Natural killer cell (primary cell): ENCODE measurements around the gene PRSS21. TPM values are rescaled to one million over a fixed set of nuclear protein-coding genes. Genes with fewer than 3 reads are reported as not detected.

Experiments
- ATAC-seq, 3 donors: fragments of 150-1000 bp in 2 of 3; fragments of 200-7000 bp in 1 of 3; cut with Tn5 transposase; 1 replicate in 1 of 3; 2 replicates in 2 of 3; pipeline ENCODE4 v1.10.0; 2021; ENCODE audit warnings: mild to moderate bottlenecking in 2 of 3, moderate library complexity in 2 of 3
- DNase-seq, 2 donors: peaks; one replicate each; pipeline versions ENCODE4 v3.0.0 to v3.0.0-alpha.2; 2013 to 2021; ENCODE audit warnings: mixed read lengths in 1 of 2
- H3K27ac ChIP-seq: one replicate; pipeline ENCODE4 v1.5.1; 2013; ENCODE audit warnings: mild to moderate bottlenecking, low read length
- H3K27me3 ChIP-seq: one replicate; pipeline ENCODE4 v1.6.1; 2013; ENCODE audit warnings: low read length; ENCODE audit not compliant: control insufficient read depth, insufficient read depth
- H3K36me3 ChIP-seq: one replicate; pipeline ENCODE4 v1.6.1; 2013; ENCODE audit warnings: low read length; ENCODE audit not compliant: control insufficient read depth, insufficient read depth
- H3K4me1 ChIP-seq: one replicate; pipeline ENCODE4 v1.6.1; 2013; ENCODE audit warnings: low read length; ENCODE audit not compliant: control insufficient read depth, insufficient read depth
- H3K4me3 ChIP-seq: one replicate; pipeline ENCODE4 v1.5.1; 2013; ENCODE audit warnings: low read length
- H3K9me3 ChIP-seq: one replicate; pipeline ENCODE4 v1.6.1; 2013; ENCODE audit warnings: low read length; ENCODE audit not compliant: control insufficient read depth, insufficient read depth
- H3K27ac Mint-ChIP-seq, 2 donors: one replicate each; pipeline ENCODE4 v1.8.0; 2022; ENCODE audit warnings: mild to moderate bottlenecking in 2 of 2, mixed read lengths in 2 of 2, moderate library complexity in 1 of 2
- H3K27me3 Mint-ChIP-seq, 2 donors: one replicate each; pipeline ENCODE4 v1.8.0; 2022; ENCODE audit warnings: low read depth in 2 of 2, mixed read lengths in 2 of 2
- H3K36me3 Mint-ChIP-seq: one replicate; pipeline ENCODE4 v1.8.0; 2022; ENCODE audit warnings: mixed read lengths
- H3K4me1 Mint-ChIP-seq, 2 donors: one replicate each; pipeline ENCODE4 v1.8.0; 2022; ENCODE audit warnings: mixed read lengths in 2 of 2
- H3K4me3 Mint-ChIP-seq: one replicate; pipeline ENCODE4 v1.8.0; 2022; ENCODE audit warnings: mild to moderate bottlenecking, moderate library complexity, mixed read lengths
- H3K9me3 Mint-ChIP-seq, 2 donors: one replicate each; pipeline ENCODE4 v1.8.0; 2022; ENCODE audit warnings: mixed read lengths in 2 of 2
- CTCF ChIP-seq: fragments of 200-600 bp; IDR thresholded peaks from one replicate; pipeline ENCODE4 v1.8.0; 2022; ENCODE audit warnings: antibody characterized with exemption
- WGBS: methylation state at CpG from one replicate; pipeline ENCODE4 v1.1.7; 2013; ENCODE audit warnings: missing lambda C conversion rate; ENCODE audit not compliant: insufficient coverage; 5-methylcytosine and 5-hydroxymethylcytosine counted together
- intact Hi-C: fragments of 100-400 bp; cut with micrococcal nuclease; formaldehyde crosslinking; loops from one replicate; pipeline ENCODE4 v1.14.2; 2022
- total RNA-seq, 4 donors: library from RNA; stranded (reverse); fragments of 120-200 nt in 1 of 4; gene quantifications; one replicate each; pipeline versions ENCODE4 v1.2.3 to v1.2.4, GENCODE V29; 2013 to 2022

Gene PRSS21
- total RNA-seq, 3 donors from 2014 or later (not counting 1 experiment from before 2014, with no cell fraction given) = 0.64 to 6.6 TPM; not detected in 1

GRCh38 chr16:2867661-2867986 lies 50.6 kb downstream of the PRSS21 start:
- Histone ChIP-seq H3K27me3 (no peaks in the 10 kb centered on the region), H3K4me1 (peaks cover 14% of the 10 kb centered on the region), H3K4me3 (peak overlapping the region; percentile 57), H3K9me3 (no peaks in the 10 kb centered on the region), H3K36me3 (no peaks in the 10 kb centered on the region), H3K27ac (peak overlapping the region; percentile 83)
- DNase-seq = no peak
- Mint-ChIP-seq H3K36me3 (no peaks in the 10 kb centered on the region), H3K4me3 (peak overlapping the region; percentile 87), H3K4me1 (peaks cover 9 to 12% of the 10 kb centered on the region in 2 donors), H3K9me3 (no peaks in the 10 kb centered on the region), H3K27me3 (peaks cover 0 to 2% of the 10 kb centered on the region in 2 donors), H3K27ac (peak overlapping the region; percentile 94 to 98)
- no peak for TF ChIP-seq CTCF
- WGBS = 55% methylated on average over 7 of the region's 8 CpGs
- intact Hi-C loops = loop anchor here (5.0 kb wide), 1 partner anchor 45 kb away; the partner anchor contains the start of gene FLYWCH1
- no peak for ATAC-seq

GRCh38 chr16:2867987-2868789 lies 51.2 kb downstream of the PRSS21 start:
- peak overlapping the region; percentile 87 for H3K4me3 Mint-ChIP-seq

More at GRCh38 chr16:2867987-2868789, 51.2 kb downstream of the PRSS21 start:
- H3K9me3 ChIP-seq = no peaks in the 10 kb centered on the region
- no peaks in the 10 kb centered on the region for H3K9me3 Mint-ChIP-seq
- peak; percentile 96 for TF ChIP-seq CTCF
- 0% methylated on average over 45 of the region's 45 CpGs for WGBS
- DNase-seq (peak; percentile 97 to 99), ATAC-seq (peak; percentile 96 to 99 (median 97))
- peak overlapping the region; percentile 94 to 98 for H3K27ac Mint-ChIP-seq
- peaks cover 0 to 2% of the 10 kb centered on the region in 2 donors for H3K27me3 Mint-ChIP-seq
- peaks cover 14% of the 10 kb centered on the region for H3K4me1 ChIP-seq
- peak overlapping the region; percentile 57 for H3K4me3 ChIP-seq
- intact Hi-C loops = loop anchor here (1.0 to 5.0 kb wide), 4 partner anchors 26 to 89 kb away; partner anchors contain the start of gene FLYWCH1
- no peaks in the 10 kb centered on the region for H3K36me3 ChIP-seq
- H3K27me3 ChIP-seq = no peaks in the 10 kb centered on the region
- peaks cover 9 to 12% of the 10 kb centered on the region in 2 donors for H3K4me1 Mint-ChIP-seq
- peak overlapping the region; percentile 83 for H3K27ac ChIP-seq
- no peaks in the 10 kb centered on the region for H3K36me3 Mint-ChIP-seq

Other genes starting within 250 kb of the PRSS21 start
- gene KCTD5, start 134.7 kb upstream of the PRSS21 start, total RNA-seq = 10 to 100 TPM; 34.2 to 37.9 (median 36.5) TPM
- 1 to 10 TPM in 2 of 3 donors, under 1 TPM in 1; 0.42 to 1.3 (median 1.2) TPM for gene PRSS27, start 97.0 kb upstream of the PRSS21 start, total RNA-seq
- gene SRRM2, start 64.6 kb upstream of the PRSS21 start, total RNA-seq = 1,000 to 10,000 TPM; 1,131 to 1,162 (median 1,149) TPM
- gene ELOB, start 40.0 kb upstream of the PRSS21 start, total RNA-seq = 100 to 1,000 TPM; 146 to 207 (median 161) TPM
- under 1 TPM; 0.20 to 0.63 (median 0.54) TPM for gene PRSS33, start 29.7 kb upstream of the PRSS21 start, total RNA-seq
- gene PRSS41, start 18.8 kb upstream of the PRSS21 start, total RNA-seq = under 1 TPM in 1 of 3 donors, not detected in 2; 0.33 TPM
- gene ZG16B, start 13.1 kb downstream of the PRSS21 start, total RNA-seq = 1 to 10 TPM in 2 of 3 donors, under 1 TPM in 1; 0.78 to 1.5 (median 1.1) TPM
- gene PRSS22, start 40.9 kb downstream of the PRSS21 start, total RNA-seq = 1 to 10 TPM; 1.5 to 7.7 (median 3.3) TPM
- 10 to 100 TPM; 12.0 to 12.7 (median 12.6) TPM for gene FLYWCH2, start 66.0 kb downstream of the PRSS21 start, total RNA-seq
- gene FLYWCH1, start 94.7 kb downstream of the PRSS21 start, total RNA-seq = 100 to 1,000 TPM in 2 of 3 donors, 10 to 100 TPM in 1; 85.1 to 148 (median 130) TPM
- gene KREMEN2, start 147.0 kb downstream of the PRSS21 start, total RNA-seq = under 1 TPM in 1 of 3 donors, not detected in 2; 0.16 TPM
- 1 to 10 TPM; 2.9 to 4.4 (median 3.5) TPM for gene PAQR4, start 152.1 kb downstream of the PRSS21 start, total RNA-seq
- gene PKMYT1, start 163.2 kb downstream of the PRSS21 start, total RNA-seq = 1 to 10 TPM; 2.6 to 5.9 (median 3.5) TPM
- under 1 TPM in 2 of 3 donors, not detected in 1; 0.34 to 0.35 TPM for gene CLDN9, start 195.7 kb downstream of the PRSS21 start, total RNA-seq
- not detected for gene CLDN6, start 200.9 kb downstream of the PRSS21 start, total RNA-seq
- 1 to 10 TPM; 2.4 to 3.7 (median 3.1) TPM for gene TNFRSF12A, start 203.1 kb downstream of the PRSS21 start, total RNA-seq
- gene HCFC1R1, start 206.7 kb downstream of the PRSS21 start, total RNA-seq = 10 to 100 TPM; 15.4 to 21.8 (median 16.0) TPM
- gene THOC6, start 206.8 kb downstream of the PRSS21 start, total RNA-seq = 10 to 100 TPM; 17.1 to 21.5 (median 17.2) TPM
- not detected for gene BICDL2, start 219.7 kb downstream of the PRSS21 start, total RNA-seq
- 10 to 100 TPM in 1 of 3 donors, 1 to 10 TPM in 2; 2.0 to 62.2 (median 5.6) TPM for gene MMP25, start 229.3 kb downstream of the PRSS21 start, total RNA-seq
- 100 to 1,000 TPM; 305 to 562 (median 319) TPM for gene IL32, start 248.4 kb downstream of the PRSS21 start, total RNA-seq